ENCODE results near the gene NUDT19.
"Not testable (repeated sequence)": the region's sequence is repeated elsewhere in the genome, so short reads cannot be mapped to it uniquely, and the experiment has no call there.

Gene NUDT19

DNA sequence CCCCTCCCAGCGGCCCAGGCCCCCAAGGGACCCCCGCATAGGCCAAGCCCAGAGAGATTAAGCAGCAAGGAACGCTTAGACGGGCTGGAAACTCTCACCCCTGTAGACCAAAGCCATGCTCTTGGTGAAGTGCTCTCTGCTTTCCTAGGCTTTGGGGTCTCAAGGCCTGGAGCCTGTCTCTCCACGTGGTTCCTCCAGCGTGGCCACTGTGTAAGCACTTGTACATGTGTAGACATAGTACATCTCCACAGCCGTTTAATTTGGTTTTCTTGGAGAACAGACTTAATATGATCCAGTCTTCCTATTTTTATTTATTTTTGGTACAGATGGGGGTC is 1.1 kb downstream of the NUDT19 start:
- no peaks in the 10 kb centered on the region for H3K36me3 ChIP-seq
- H3K9me3 ChIP-seq = no peaks in the 10 kb centered on the region
- H3K4me1 ChIP-seq (ENCODE audit: control insufficient read depth in 1 of 2, insufficient read depth in 1 of 2, low read depth in 1 of 2, low read length in 1 of 2) = peaks cover 64 to 77% of the 10 kb centered on the region in 2 experiments
- H3K27me3 ChIP-seq = no peaks in the 10 kb centered on the region
- peak overlapping the region; percentile 73 to 76 for H3K4me3 ChIP-seq (ENCODE audit: low read depth in 1 of 2, low read length in 1 of 2)
- TF ChIP-seq, protein P1, sequence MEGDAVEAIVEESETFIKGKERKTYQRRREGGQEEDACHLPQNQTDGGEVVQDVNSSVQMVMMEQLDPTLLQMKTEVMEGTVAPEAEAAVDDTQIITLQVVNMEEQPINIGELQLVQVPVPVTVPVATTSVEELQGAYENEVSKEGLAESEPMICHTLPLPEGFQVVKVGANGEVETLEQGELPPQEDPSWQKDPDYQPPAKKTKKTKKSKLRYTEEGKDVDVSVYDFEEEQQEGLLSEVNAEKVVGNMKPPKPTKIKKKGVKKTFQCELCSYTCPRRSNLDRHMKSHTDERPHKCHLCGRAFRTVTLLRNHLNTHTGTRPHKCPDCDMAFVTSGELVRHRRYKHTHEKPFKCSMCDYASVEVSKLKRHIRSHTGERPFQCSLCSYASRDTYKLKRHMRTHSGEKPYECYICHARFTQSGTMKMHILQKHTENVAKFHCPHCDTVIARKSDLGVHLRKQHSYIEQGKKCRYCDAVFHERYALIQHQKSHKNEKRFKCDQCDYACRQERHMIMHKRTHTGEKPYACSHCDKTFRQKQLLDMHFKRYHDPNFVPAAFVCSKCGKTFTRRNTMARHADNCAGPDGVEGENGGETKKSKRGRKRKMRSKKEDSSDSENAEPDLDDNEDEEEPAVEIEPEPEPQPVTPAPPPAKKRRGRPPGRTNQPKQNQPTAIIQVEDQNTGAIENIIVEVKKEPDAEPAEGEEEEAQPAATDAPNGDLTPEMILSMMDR (IDR thresholded peaks at IDR 0.05) = no peak
- peak overlapping the region; percentile 88 for H3K27ac ChIP-seq

DNA sequence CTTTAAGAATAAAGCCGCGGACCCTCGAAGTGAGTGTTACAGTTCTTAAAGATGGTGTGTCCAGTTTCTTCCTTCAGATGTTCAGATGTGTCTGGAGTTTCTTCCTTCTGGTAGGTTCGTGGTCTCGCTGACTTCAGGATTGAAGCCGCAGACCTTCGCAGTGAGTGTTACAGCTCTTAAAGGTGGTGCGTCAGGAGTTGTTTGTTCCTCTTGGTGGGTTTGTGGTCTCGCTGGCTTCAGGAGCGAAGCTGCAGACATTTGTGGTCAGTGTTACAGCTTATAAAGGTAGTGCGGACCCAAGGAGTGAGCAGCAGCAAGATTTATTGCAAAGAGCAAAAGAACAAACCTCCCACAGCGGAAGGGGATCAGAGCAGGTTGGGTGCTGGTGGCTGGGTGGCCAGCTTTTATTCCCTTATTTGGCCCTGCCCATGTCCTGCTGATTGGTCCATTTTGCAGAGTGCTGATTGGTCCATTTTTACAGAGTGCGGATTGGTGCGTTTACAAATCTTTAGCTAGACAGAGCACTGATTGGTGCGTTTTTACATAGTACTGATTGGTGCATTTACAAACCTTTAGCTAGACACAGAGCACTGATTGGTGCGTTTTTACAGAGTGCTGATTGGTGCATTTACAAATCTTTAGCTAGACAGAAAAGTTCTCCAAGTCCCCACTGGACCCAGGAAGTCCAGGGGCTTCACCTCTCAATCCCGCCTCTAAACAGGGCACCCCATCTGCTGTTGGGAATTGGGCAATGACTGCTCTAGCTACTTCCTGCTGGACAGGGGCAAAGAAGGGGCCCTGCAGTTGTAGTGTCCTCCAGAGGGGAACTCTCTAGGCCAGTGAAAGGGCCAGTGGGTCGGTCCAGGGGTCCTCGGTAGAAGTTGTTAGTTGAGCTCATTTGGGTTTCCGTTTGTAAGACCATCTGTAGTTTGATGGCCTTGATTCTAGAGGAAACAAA is 1.8 kb downstream of the NUDT19 start:
- Histone ChIP-seq H3K4me1 (ENCODE audit: control insufficient read depth in 1 of 2, insufficient read depth in 1 of 2, low read depth in 1 of 2, low read length in 1 of 2) (peaks cover 72 to 85% of the 10 kb centered on the region in 2 experiments), H3K27ac (peak overlapping the region; percentile 88), H3K4me3 (ENCODE audit: low read depth in 1 of 2, low read length in 1 of 2) (peak overlapping the region; percentile 73 to 76)
- not testable (repeated sequence) for H3K36me3 ChIP-seq, H3K9me3 ChIP-seq, H3K27me3 ChIP-seq

DNA sequence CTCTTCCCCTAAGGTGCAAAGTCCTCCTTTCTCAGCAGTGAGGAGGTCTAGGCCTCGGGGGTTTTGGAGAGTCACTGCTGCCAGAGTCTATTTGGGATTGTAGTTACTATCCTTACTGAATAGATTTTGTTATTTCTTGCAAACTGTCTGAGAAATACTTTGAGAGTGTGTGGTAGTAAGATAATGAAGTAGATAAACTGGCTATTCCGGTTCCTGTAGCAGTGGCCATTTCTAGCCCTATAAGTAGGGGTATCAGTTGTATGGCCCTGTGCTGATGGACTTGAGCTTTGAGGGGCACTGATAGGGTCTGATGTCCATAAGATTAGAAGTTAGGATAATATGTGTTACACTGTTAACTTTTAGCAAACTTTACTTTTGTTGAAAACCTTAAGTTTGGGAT is 2.7 kb downstream of the NUDT19 start:
- H3K4me3 ChIP-seq (ENCODE audit: low read depth in 1 of 2, low read length in 1 of 2); H3K36me3 ChIP-seq; H3K27me3 ChIP-seq; H3K9me3 ChIP-seq: not testable (repeated sequence)
- Histone ChIP-seq H3K4me1 (ENCODE audit: control insufficient read depth in 1 of 2, insufficient read depth in 1 of 2, low read depth in 1 of 2, low read length in 1 of 2) (peaks cover 80 to 94% of the 10 kb centered on the region in 2 experiments), H3K27ac (peak overlapping the region; percentile 88)

DNA sequence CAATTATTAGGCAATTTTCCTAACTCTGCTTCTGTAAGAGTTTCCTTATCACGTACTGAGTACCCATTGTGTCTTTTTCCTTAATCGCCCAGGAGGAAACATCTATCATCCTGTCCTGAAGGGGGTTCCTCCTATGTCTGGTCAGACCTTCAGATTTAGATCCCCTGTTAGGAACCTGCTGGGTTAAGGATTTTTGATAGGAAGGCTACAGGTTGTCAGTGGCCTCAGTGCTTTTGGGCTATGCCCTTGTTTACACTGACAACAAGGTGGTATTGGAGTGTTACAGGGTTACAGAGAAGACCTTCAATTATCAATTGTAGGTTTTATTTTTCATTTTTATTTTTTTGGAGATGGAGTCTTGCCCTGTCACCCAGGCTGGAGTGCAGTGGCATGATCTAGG is 3.2 kb downstream of the NUDT19 start:
- peaks cover 80 to 94% of the 10 kb centered on the region in 2 experiments for H3K4me1 ChIP-seq (ENCODE audit: control insufficient read depth in 1 of 2, insufficient read depth in 1 of 2, low read depth in 1 of 2, low read length in 1 of 2)
- H3K4me3 ChIP-seq (ENCODE audit: low read depth in 1 of 2, low read length in 1 of 2); H3K9me3 ChIP-seq; H3K27me3 ChIP-seq; H3K36me3 ChIP-seq: not testable (repeated sequence)
- peak overlapping the region; percentile 88 for H3K27ac ChIP-seq

DNA sequence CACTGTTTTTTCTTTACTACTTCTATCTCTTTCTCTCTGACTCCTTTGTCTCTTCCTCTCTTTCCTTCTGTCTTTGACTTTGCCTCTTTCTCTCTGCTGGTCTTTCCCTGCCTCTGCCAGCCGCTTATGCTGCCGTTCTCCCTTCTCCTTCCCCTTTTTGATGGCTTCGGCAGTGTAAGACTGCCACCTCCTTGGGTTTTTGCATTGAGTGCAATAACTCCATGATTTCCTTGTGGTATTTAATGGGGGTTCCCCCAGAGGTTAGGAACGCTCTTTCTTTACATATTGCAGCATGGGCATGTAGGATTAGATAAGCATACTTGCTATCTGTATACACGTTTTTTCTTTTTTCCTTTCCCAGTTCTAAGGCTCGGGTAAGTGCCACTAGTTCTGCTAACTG is 3.9 kb downstream of the NUDT19 start:
- peak overlapping the region; percentile 88 for H3K27ac ChIP-seq
- not testable (repeated sequence) for H3K27me3 ChIP-seq; H3K9me3 ChIP-seq; H3K36me3 ChIP-seq; H3K4me3 ChIP-seq (ENCODE audit: low read depth in 1 of 2, low read length in 1 of 2)
- peaks cover 81 to 87% of the 10 kb centered on the region in 2 experiments for H3K4me1 ChIP-seq (ENCODE audit: control insufficient read depth in 1 of 2, insufficient read depth in 1 of 2, low read depth in 1 of 2, low read length in 1 of 2)

DNA sequence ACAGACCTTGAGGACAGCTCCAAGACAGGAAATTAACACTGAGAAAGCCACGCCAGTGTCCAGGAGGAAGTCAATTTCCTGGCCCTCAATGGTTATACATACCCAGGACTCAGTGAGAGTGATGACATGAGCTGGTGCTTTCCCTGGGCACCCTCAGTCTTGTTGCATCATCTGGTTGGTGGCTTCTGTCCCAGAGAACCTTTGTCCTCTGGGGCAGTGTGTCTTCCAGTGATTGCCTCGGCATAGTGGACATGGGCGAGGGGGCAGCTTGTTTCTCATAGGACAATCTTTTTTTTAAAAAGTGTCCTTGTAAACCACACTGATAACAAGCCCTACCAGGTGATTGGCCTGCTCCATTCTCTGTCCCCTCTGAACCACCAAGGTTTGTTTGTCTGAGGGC is 5.2 kb downstream of the NUDT19 start:
- H3K9me3 ChIP-seq; H3K4me3 ChIP-seq (ENCODE audit: low read depth in 1 of 2, low read length in 1 of 2); H3K27me3 ChIP-seq; H3K36me3 ChIP-seq: not testable (repeated sequence)
- H3K4me1 ChIP-seq (ENCODE audit: control insufficient read depth in 1 of 2, insufficient read depth in 1 of 2, low read depth in 1 of 2, low read length in 1 of 2) = peaks cover 82 to 85% of the 10 kb centered on the region in 2 experiments
- peak overlapping the region; percentile 88 for H3K27ac ChIP-seq

DNA sequence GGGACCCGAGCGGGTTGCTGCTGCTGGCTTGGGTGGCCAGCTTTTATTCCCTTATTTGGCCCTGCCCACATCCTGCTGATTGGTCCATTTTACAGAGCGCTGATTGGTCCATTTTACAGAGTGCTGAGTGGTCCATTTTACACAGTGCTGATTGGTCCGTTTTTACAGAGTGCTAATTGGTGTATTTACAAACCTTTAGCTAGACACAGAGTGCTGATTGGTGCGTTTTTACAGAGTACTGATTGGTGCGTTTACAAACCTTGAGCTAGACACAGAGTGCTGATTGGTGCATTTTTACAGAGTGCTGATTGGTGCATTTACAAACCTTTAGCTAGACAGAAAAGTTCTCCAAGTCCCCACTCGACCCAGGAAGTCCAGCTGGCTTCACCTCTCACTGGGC is 8.5 kb downstream of the NUDT19 start:
- H3K36me3 ChIP-seq = not testable (repeated sequence)

DNA sequence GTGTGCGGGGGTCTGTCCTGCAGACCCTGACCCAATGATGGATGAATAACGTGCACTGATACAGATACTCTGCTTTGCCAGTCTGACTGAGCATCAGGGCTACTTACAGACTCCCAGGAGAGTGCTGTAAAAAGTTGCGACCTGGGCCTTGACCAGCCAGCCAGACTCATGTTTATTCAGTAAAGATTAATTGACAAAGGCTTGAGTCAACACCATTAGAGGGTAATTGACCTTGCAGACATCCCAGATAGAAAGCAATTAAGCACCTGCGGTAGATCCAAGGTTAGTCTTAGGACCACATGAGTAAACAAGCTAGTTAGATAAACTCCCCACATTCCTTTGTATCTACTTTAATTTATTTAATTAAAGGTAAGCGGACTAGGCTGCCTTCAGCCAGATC is 10.4 kb downstream of the NUDT19 start:
- no peak overlapping the region for H3K27ac ChIP-seq
- peaks cover 5% of the 10 kb centered on the region for H3K36me3 ChIP-seq
- no peaks in the 10 kb centered on the region for H3K9me3 ChIP-seq
- no peak overlapping the region for H3K4me3 ChIP-seq (ENCODE audit: low read depth in 1 of 2, low read length in 1 of 2)
- peaks cover 36 to 38% of the 10 kb centered on the region in 2 experiments for H3K4me1 ChIP-seq (ENCODE audit: control insufficient read depth in 1 of 2, insufficient read depth in 1 of 2, low read depth in 1 of 2, low read length in 1 of 2)
- TF ChIP-seq, protein P1 (IDR thresholded peaks at IDR 0.05) = no peak
- no peaks in the 10 kb centered on the region for H3K27me3 ChIP-seq

More for the DNA sequence above, 8.5 kb downstream of the NUDT19 start:
- not testable (repeated sequence) for H3K4me3 ChIP-seq (ENCODE audit: low read depth in 1 of 2, low read length in 1 of 2); H3K27me3 ChIP-seq; H3K27ac ChIP-seq; H3K9me3 ChIP-seq
- peaks cover 54 to 57% of the 10 kb centered on the region in 2 experiments for H3K4me1 ChIP-seq (ENCODE audit: control insufficient read depth in 1 of 2, insufficient read depth in 1 of 2, low read depth in 1 of 2, low read length in 1 of 2)

DNA sequence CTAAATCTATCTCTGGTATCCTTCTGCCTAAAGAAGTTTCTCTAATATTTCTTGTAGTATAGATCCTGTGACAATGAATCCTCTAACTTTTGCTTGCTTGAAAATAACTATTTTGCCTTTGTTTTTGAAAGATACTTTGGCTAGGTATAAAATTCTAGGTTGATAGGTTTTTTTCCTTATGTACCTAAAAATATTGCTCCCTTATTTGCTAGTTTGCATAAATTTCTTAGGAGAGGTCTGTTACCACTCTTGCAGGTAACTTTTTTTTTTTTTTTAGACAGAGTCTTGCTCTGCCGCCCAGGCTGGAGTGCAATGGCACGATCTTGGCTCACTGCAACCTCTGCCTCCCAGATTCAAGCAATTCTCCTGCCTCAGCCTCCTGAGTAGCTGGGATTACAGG is 12.4 kb downstream of the NUDT19 start:
- H3K36me3 ChIP-seq; H3K27ac ChIP-seq; H3K4me3 ChIP-seq (ENCODE audit: low read depth in 1 of 2, low read length in 1 of 2); H3K27me3 ChIP-seq; H3K9me3 ChIP-seq: not testable (repeated sequence)
- H3K4me1 ChIP-seq (ENCODE audit: control insufficient read depth in 1 of 2, insufficient read depth in 1 of 2, low read depth in 1 of 2, low read length in 1 of 2) = peaks cover 26 to 27% of the 10 kb centered on the region in 2 experiments

Data from neutrophil (primary cell).